GM12878 (cell line): ENCODE results near the gene DIAPH3. TPM values are rescaled to one million over a fixed set of nuclear protein-coding genes. Genes with fewer than 3 reads are reported as not detected.

ENCODE experiments used
- ATAC-seq: fragments of 200-7000 bp; cut with Tn5 transposase; 3 replicates; pipeline ENCODE4 v1.9.1; 2020; ENCODE audit warnings: mild to moderate bottlenecking, moderate library complexity
- BruUV-seq: library from RNA; stranded (reverse); fragments of 400-500 nt; replicated peaks from 2 replicates; lab custom pipeline; 2021; lab: Mats Ljungman, UMichigan
- CTCF ChIA-PET: fragments of 300-600 bp; sonication (Branson Sonifier 250); formaldehyde crosslinking; extraction: SDS; loops from one replicate; lab custom pipeline; 2021; ENCODE audit warnings: inconsistent platforms; lab: Yijun Ruan, JAX
- POLR2A ChIA-PET: fragments of 350-600 bp; formaldehyde crosslinking; extraction: SDS; loops from one replicate; lab custom pipeline; 2021; ENCODE audit warnings: inconsistent platforms; lab: Charles Lee
- RAD21 ChIA-PET: fragments of 300-600 bp; sonication (Branson Sonifier 250); formaldehyde crosslinking; loops from one replicate; lab custom pipeline; 2023; ENCODE audit warnings: antibody characterized with exemption; ENCODE audit not compliant: unreplicated experiment; lab: Charles Lee
- SMC1A ChIA-PET: fragments of 300-600 bp; sonication (Branson Sonifier 250); formaldehyde crosslinking; loops from one replicate; lab custom pipeline; 2023; ENCODE audit not compliant: unreplicated experiment, uncharacterized antibody; lab: Charles Lee
- DNase-seq: peaks from one replicate; pipeline ENCODE4 v3.0.0-alpha.2; 2011; ENCODE audit warnings: low read depth, low spot score
- FAIRE-seq: peaks from 3 replicates; lab custom pipeline; 2011; peaks lifted over from hg19 to GRCh38; lab: Jason Lieb, UNC
- H2AFZ ChIP-seq: 2 replicates; pipeline ENCODE4 v1.6.0; 2011; ENCODE audit warnings: low read depth, low read length, control low read depth; ENCODE audit not compliant: control insufficient read depth
- H3K27ac ChIP-seq: 2 replicates; pipeline ENCODE4 v1.5.1; 2011; ENCODE audit warnings: control low read depth; ENCODE audit not compliant: control insufficient read depth, insufficient read depth
- H3K27me3 ChIP-seq, 2 experiments: replicated peaks in 1 of 2; 2 replicates each; pipeline versions ENCODE4 v1.6.0 to v1.6.1; 2011; ENCODE audit warnings: low read length in 1 of 2; ENCODE audit not compliant: control insufficient read depth in 2 of 2, insufficient read depth in 2 of 2
- H3K36me3 ChIP-seq, 2 experiments: 2 replicates each; pipeline ENCODE4 v1.5.1; 2011; ENCODE audit warnings: low read length in 1 of 2; ENCODE audit not compliant: control insufficient read depth in 2 of 2, insufficient read depth in 2 of 2
- H3K4me1 ChIP-seq: 2 replicates; pipeline ENCODE4 v1.6.1; 2011; ENCODE audit warnings: mild to moderate bottlenecking, low read length, moderate library complexity, mixed read lengths; ENCODE audit not compliant: control insufficient read depth, insufficient read depth
- H3K4me2 ChIP-seq: 2 replicates; pipeline ENCODE4 v1.6.0; 2011; ENCODE audit warnings: control low read depth; ENCODE audit not compliant: control insufficient read depth, insufficient read depth
- H3K4me3 ChIP-seq: fragments of 200-600 bp; sonication (generic); 2 replicates; pipeline ENCODE4 v1.5.1; 2016
- H3K79me2 ChIP-seq: 2 replicates; pipeline ENCODE4 v1.6.0; 2011; ENCODE audit warnings: low read length; ENCODE audit not compliant: control insufficient read depth, insufficient read depth
- H3K9ac ChIP-seq: 2 replicates; pipeline ENCODE4 v1.8.0; 2011; ENCODE audit warnings: low read length, control low read depth, mixed read lengths; ENCODE audit not compliant: control insufficient read depth, insufficient read depth
- H3K9me3 ChIP-seq: replicated peaks from 3 replicates; pipeline ENCODE4 v1.5.1; 2011; ENCODE audit warnings: mild to moderate bottlenecking, low read length; ENCODE audit not compliant: control insufficient read depth, insufficient read depth
- H4K20me1 ChIP-seq: 2 replicates; pipeline ENCODE4 v1.6.0; 2011; ENCODE audit not compliant: control insufficient read depth, insufficient read depth
- EZH2 ChIP-seq: IDR thresholded peaks from 2 replicates; pipeline ENCODE4 v1.6.1; 2012; ENCODE audit warnings: low read depth, mild to moderate bottlenecking, control low read depth, inconsistent platforms, low read length, borderline replicate concordance; ENCODE audit not compliant: control insufficient read depth
- HSF1 ChIP-seq: fragments of 150-350 bp; IDR thresholded peaks from 2 replicates; pipeline ENCODE4 v1.6.1; 2014; ENCODE audit warnings: mild to moderate bottlenecking, low read depth, low read length
- PKNOX1 ChIP-seq: fragments of 450-650 bp; IDR thresholded peaks from 2 replicates; pipeline ENCODE4 v1.6.1; 2016; ENCODE audit warnings: mild to moderate bottlenecking
- RAD51 ChIP-seq: fragments of 450-650 bp; IDR thresholded peaks from 2 replicates; pipeline ENCODE4 v1.6.1; 2016; ENCODE audit warnings: moderate library complexity, mild to moderate bottlenecking, inconsistent platforms
- RB1 ChIP-seq: fragments of 450-650 bp; formaldehyde crosslinking; IDR thresholded peaks from 2 replicates; pipeline ENCODE4 v1.6.1; 2017; ENCODE audit warnings: mild to moderate bottlenecking, borderline replicate concordance
- RELB ChIP-seq: fragments of 450-650 bp; IDR thresholded peaks from 2 replicates; pipeline ENCODE4 v1.6.1; 2017; ENCODE audit warnings: low read depth, mild to moderate bottlenecking, moderate library complexity
- REST ChIP-seq: IDR thresholded peaks from 2 replicates; pipeline ENCODE4 v1.6.1; 2012; ENCODE audit warnings: mild to moderate bottlenecking, low read depth, low read length
- SUZ12 ChIP-seq: fragments of 200-600 bp; sonication (generic); IDR thresholded peaks from one replicate; pipeline ENCODE4 v1.6.1; 2018; ENCODE audit warnings: antibody characterized with exemption, mild to moderate bottlenecking; ENCODE audit not compliant: unreplicated experiment
- TARDBP ChIP-seq: IDR thresholded peaks from 2 replicates; pipeline ENCODE4 v1.6.1; 2016; ENCODE audit warnings: borderline replicate concordance
- TCF12 ChIP-seq: IDR thresholded peaks from 2 replicates; pipeline ENCODE4 v1.6.1; 2011; ENCODE audit warnings: low read depth, mild to moderate bottlenecking, low read length
- ZNF687 ChIP-seq: fragments of 450-650 bp; IDR thresholded peaks from 2 replicates; pipeline ENCODE4 v1.6.1; 2017; ENCODE audit warnings: mild to moderate bottlenecking, moderate library complexity
- in situ Hi-C: fragments of 300-500 bp; cut with MboI; formaldehyde crosslinking; loops from 9 replicates; pipeline ENCODE4 v1.14.3; 2018; ENCODE audit warnings: mixed read lengths
- intact Hi-C: fragments of 100-400 bp; cut with micrococcal nuclease; formaldehyde crosslinking; loops from one replicate; pipeline ENCODE4 v1.14.2; 2022; ENCODE audit not compliant: unreplicated experiment
- polyA plus RNA-seq, 11 experiments: library from polyadenylated mRNA; depleted of rRNA in 4 of 11; unstranded in 6 of 11; stranded (reverse) in 5 of 11; fragments of >200 nt; fragmentation: Nextera tagmentation in 4 of 11; fragmentation: Illumina TruSeq in 1 of 11; extraction: Ambion mirVana in 4 of 11; extraction: Trizol in 1 of 11; gene quantifications; 1 replicate in 1 of 11; 2 replicates in 10 of 11; pipeline versions ENCODE4 v1.2.1 to v1.2.3, GENCODE V29; 2011 to 2016; ENCODE audit warnings: inconsistent platforms in 2 of 11, missing spikeins in 2 of 11, low read depth in 1 of 11
- total RNA-seq, 4 experiments: library from RNA; depleted of rRNA in 3 of 4; stranded (reverse); fragments of >200 nt in 3 of 4; fragmentation: Illumina TruSeq in 1 of 4; extraction: Trizol in 1 of 4; gene quantifications; 2 replicates each; pipeline versions ENCODE4 v1.2.1 to v1.2.3, GENCODE V29; 2013 to 2021

Gene DIAPH3
- total and polyA plus RNA-seq, 10 of the 15 experiments (the other 5 are each of a cell fraction or from before 2014, with no cell fraction given) = 10.1 to 25.2 (median 15.4) TPM

- ATAC-seq = no peak
- Histone ChIP-seq H3K4me3 (no peak overlapping the region), H3K9me3 (no peaks in the 10 kb centered on the region), H4K20me1 (no peaks in the 10 kb centered on the region), H3K27ac (no peak overlapping the region), H3K27me3 (no peaks in the 10 kb centered on the region), H3K36me3 (no peaks in the 10 kb centered on the region), H2AFZ (no peak overlapping the region), H3K4me2 (no peak overlapping the region), H3K9ac (no peak overlapping the region), H3K79me2 (no peaks in the 10 kb centered on the region), H3K4me1 (no peaks in the 10 kb centered on the region; the same call in 1 of the 2 replicates)
- ChIA-PET CTCF (no interaction called here), RAD21 (no interaction called here), POLR2A (no interaction called here), SMC1A (no interaction called here)
- intact Hi-C loops = no loop called here
- in situ Hi-C loops = no loop called here
- no TSS peak for BruUV-seq
- FAIRE-seq = no peak
- no peak for DNase-seq
- TF ChIP-seq TCF12 = no peak
- no peak for TF ChIP-seq RELB
- no peak for TF ChIP-seq ZNF687
- no peak for TF ChIP-seq SUZ12
- no peak for TF ChIP-seq PKNOX1
- TF ChIP-seq REST = no peak
- TF ChIP-seq HSF1 = no peak
- TF ChIP-seq TARDBP = no peak
- TF ChIP-seq EZH2 = no peak
- TF ChIP-seq RAD51 = no peak
- TF ChIP-seq RB1 = no peak
These were observed 421.3 kb downstream of the DIAPH3 start for GRCh38 chr13:59742467-59742866.
